ENCODE results near the gene SLC5A8. TPM values are rescaled to one million over a fixed set of nuclear protein-coding genes. Genes with fewer than 3 reads are reported as not detected.
A peak's percentile ranks its signal among the peaks of the same experiment; 100 is the strongest.

SLC5A8 gene
- not detected in 2 replicates for total RNA-seq

DNA sequence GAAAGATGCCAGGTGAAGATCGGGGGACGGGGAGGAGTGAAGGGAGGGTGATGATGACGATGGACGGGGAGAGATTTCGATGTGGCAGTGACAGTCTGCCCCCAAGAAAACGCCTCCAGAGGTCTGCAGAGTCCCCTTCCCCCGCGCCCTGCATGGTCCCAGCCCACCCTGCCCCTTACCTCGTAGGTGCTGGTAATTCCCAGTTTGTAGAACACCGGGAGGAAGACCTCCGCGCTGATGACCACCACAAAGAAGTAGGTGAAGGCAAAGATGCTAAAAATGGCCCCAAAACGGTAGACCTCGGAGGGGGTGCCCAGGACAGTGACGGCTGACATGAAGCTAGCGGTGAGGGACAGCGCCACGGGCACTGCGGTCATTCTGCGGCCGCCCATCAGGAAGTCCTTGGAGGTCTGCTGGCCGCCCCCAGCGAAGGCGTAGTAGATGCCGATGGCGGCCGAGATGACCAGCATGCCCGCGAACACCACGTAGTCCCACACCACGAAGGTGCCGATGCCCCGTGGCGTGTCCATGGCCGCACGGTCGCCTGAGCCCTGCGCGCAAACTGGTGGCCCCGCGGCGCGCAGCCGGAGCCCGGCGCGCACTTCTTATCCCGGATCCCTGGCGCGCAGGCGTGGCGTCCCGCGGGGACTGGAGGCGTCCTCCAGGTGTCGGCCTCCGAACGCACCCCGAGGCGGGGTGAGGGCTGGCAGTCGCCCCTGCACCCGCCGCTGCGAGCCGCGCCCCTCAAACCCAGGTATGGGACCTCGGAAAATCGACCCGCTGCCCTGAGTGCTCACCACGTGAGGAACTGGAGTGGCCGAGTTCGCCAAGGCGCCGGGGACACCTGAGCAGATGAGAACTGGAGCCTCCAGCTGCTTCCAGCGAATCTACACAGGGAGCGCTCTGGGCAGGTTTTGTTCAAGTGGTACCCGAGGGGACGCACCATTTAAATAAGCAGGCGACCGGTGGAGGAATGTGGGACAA is at the start of gene SLC5A8:
TSS of gene SLC5A8 (minus strand) at position 920 of the 984 bp plus-strand sequence. CDS start at position 530, 390 bp downstream.
- Histone ChIP-seq H3K4me2 (ENCODE audit: insufficient read depth, low read length) (no peak within 1 kb of the TSS), H3K36me3 (ENCODE audit: insufficient read depth, low read length) (no peaks in the 10 kb centered on the region), H3K9me3 (ENCODE audit: low read depth, low read length) (no peaks in the 10 kb centered on the region), H4K20me1 (ENCODE audit: insufficient read depth, low read length) (no peaks in the 10 kb centered on the region), H3K4me3 (ENCODE audit: insufficient read depth, low read length) (no peak within 1 kb of the TSS), H3K27me3 (ENCODE audit: insufficient read depth, low read length) (no peaks in the 10 kb centered on the region), H3K79me2 (ENCODE audit: insufficient read depth, low read length) (no peaks in the 10 kb centered on the region), H3K4me1 (ENCODE audit: insufficient read depth, low read length) (no peaks in the 10 kb centered on the region), H3K27ac (ENCODE audit: low read depth, low read length) (no peak within 1 kb of the TSS), H2AFZ (ENCODE audit: low read length) (no peak within 1 kb of the TSS)
- no peak for TF ChIP-seq CTCF (IDR thresholded peaks at IDR 0.05; ENCODE audit: extremely low read depth, low read depth, low read length)
- peak; percentile 36 for DNase-seq (ENCODE audit: insufficient read length, low spot score, missing footprints)

GRCh38 chr12:101257357-101257756 is 47.3 kb upstream of the SLC5A8 start:
- Histone ChIP-seq H4K20me1 (ENCODE audit: insufficient read depth, low read length) (no peaks in the 10 kb centered on the region), H2AFZ (ENCODE audit: low read length) (no peak overlapping the region), H3K4me3 (ENCODE audit: insufficient read depth, low read length) (no peak overlapping the region), H3K79me2 (ENCODE audit: insufficient read depth, low read length) (no peaks in the 10 kb centered on the region), H3K36me3 (ENCODE audit: insufficient read depth, low read length) (no peaks in the 10 kb centered on the region), H3K27ac (ENCODE audit: low read depth, low read length) (no peak overlapping the region), H3K27me3 (ENCODE audit: insufficient read depth, low read length) (no peaks in the 10 kb centered on the region), H3K4me1 (ENCODE audit: insufficient read depth, low read length) (no peaks in the 10 kb centered on the region), H3K4me2 (ENCODE audit: insufficient read depth, low read length) (no peak overlapping the region), H3K9me3 (ENCODE audit: low read depth, low read length) (no peaks in the 10 kb centered on the region)
- no peak for DNase-seq (ENCODE audit: insufficient read length, low spot score, missing footprints)
- no peak for TF ChIP-seq CTCF (IDR thresholded peaks at IDR 0.05; ENCODE audit: extremely low read depth, low read depth, low read length)

GRCh38 chr12:101256266-101256665 is 46.2 kb upstream of the SLC5A8 start:
- Histone ChIP-seq H3K9me3 (ENCODE audit: low read depth, low read length) (no peaks in the 10 kb centered on the region), H3K4me3 (ENCODE audit: insufficient read depth, low read length) (no peak overlapping the region), H3K27me3 (ENCODE audit: insufficient read depth, low read length) (no peaks in the 10 kb centered on the region), H4K20me1 (ENCODE audit: insufficient read depth, low read length) (no peaks in the 10 kb centered on the region), H2AFZ (ENCODE audit: low read length) (no peak overlapping the region), H3K27ac (ENCODE audit: low read depth, low read length) (no peak overlapping the region), H3K79me2 (ENCODE audit: insufficient read depth, low read length) (no peaks in the 10 kb centered on the region), H3K4me2 (ENCODE audit: insufficient read depth, low read length) (no peak overlapping the region), H3K36me3 (ENCODE audit: insufficient read depth, low read length) (no peaks in the 10 kb centered on the region), H3K4me1 (ENCODE audit: insufficient read depth, low read length) (no peaks in the 10 kb centered on the region)
- no peak for TF ChIP-seq CTCF (IDR thresholded peaks at IDR 0.05; ENCODE audit: extremely low read depth, low read depth, low read length)
- DNase-seq (ENCODE audit: insufficient read length, low spot score, missing footprints): no peak

DNA sequence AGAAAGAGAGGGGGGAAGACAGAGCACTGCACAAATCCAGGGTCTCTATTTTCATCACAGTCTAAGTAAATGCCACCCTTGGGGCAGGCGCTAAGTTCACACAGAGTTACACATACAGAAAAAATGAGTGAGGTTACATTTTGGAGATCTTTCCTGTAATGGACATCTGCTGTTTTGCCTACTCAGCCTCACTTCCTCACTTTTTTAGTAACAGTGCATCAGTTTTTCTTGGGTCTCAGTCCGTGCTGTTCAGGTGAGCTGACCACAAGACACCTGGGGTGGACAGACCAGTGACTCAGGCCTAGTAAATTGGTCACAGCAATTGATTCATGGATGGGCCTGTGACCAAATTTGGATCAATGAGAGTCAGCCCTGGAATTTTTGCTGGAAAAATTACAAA is 33.6 kb upstream of the SLC5A8 start:
- no peaks in the 10 kb centered on the region for H3K9me3 ChIP-seq (ENCODE audit: low read depth, low read length)
- no peaks in the 10 kb centered on the region for H3K27me3 ChIP-seq (ENCODE audit: insufficient read depth, low read length)
- DNase-seq (ENCODE audit: insufficient read length, low spot score, missing footprints): no peak
- no peak overlapping the region for H2AFZ ChIP-seq (ENCODE audit: low read length)
- H3K27ac ChIP-seq (ENCODE audit: low read depth, low read length): no peak overlapping the region
- H3K4me3 ChIP-seq (ENCODE audit: insufficient read depth, low read length): no peak overlapping the region
- no peaks in the 10 kb centered on the region for H3K4me1 ChIP-seq (ENCODE audit: insufficient read depth, low read length)
- H3K36me3 ChIP-seq (ENCODE audit: insufficient read depth, low read length): no peaks in the 10 kb centered on the region
- no peak overlapping the region for H3K4me2 ChIP-seq (ENCODE audit: insufficient read depth, low read length)
- H3K79me2 ChIP-seq (ENCODE audit: insufficient read depth, low read length): no peaks in the 10 kb centered on the region
- no peak for TF ChIP-seq CTCF (IDR thresholded peaks at IDR 0.05; ENCODE audit: extremely low read depth, low read depth, low read length)
- no peaks in the 10 kb centered on the region for H4K20me1 ChIP-seq (ENCODE audit: insufficient read depth, low read length)

Data from osteoblast (primary cell).